Stimulated activated CD8-positive, alpha-beta memory T cell treated with anti-CD3 and anti-CD28 coated beads, Interleukin-4, amount 100 ng/mL, for 1 hour (primary cell): Measurements from ENCODE around the gene ARID4A.
"Not testable (repeated sequence)": the region's sequence is repeated elsewhere in the genome, so short reads cannot be mapped to it uniquely, and the experiment has no call there.

Source experiments
- DNase-seq, 2 donors: peaks; one replicate each; pipeline ENCODE4 v3.0.0-alpha.2; 2020; ENCODE audit warnings: low read depth in 2 of 2, low spot score in 1 of 2

Gene ARID4A, protein sequence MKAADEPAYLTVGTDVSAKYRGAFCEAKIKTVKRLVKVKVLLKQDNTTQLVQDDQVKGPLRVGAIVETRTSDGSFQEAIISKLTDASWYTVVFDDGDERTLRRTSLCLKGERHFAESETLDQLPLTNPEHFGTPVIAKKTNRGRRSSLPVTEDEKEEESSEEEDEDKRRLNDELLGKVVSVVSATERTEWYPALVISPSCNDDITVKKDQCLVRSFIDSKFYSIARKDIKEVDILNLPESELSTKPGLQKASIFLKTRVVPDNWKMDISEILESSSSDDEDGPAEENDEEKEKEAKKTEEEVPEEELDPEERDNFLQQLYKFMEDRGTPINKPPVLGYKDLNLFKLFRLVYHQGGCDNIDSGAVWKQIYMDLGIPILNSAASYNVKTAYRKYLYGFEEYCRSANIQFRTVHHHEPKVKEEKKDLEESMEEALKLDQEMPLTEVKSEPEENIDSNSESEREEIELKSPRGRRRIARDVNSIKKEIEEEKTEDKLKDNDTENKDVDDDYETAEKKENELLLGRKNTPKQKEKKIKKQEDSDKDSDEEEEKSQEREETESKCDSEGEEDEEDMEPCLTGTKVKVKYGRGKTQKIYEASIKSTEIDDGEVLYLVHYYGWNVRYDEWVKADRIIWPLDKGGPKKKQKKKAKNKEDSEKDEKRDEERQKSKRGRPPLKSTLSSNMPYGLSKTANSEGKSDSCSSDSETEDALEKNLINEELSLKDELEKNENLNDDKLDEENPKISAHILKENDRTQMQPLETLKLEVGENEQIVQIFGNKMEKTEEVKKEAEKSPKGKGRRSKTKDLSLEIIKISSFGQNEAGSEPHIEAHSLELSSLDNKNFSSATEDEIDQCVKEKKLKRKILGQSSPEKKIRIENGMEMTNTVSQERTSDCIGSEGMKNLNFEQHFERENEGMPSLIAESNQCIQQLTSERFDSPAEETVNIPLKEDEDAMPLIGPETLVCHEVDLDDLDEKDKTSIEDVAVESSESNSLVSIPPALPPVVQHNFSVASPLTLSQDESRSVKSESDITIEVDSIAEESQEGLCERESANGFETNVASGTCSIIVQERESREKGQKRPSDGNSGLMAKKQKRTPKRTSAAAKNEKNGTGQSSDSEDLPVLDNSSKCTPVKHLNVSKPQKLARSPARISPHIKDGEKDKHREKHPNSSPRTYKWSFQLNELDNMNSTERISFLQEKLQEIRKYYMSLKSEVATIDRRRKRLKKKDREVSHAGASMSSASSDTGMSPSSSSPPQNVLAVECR

DNA sequence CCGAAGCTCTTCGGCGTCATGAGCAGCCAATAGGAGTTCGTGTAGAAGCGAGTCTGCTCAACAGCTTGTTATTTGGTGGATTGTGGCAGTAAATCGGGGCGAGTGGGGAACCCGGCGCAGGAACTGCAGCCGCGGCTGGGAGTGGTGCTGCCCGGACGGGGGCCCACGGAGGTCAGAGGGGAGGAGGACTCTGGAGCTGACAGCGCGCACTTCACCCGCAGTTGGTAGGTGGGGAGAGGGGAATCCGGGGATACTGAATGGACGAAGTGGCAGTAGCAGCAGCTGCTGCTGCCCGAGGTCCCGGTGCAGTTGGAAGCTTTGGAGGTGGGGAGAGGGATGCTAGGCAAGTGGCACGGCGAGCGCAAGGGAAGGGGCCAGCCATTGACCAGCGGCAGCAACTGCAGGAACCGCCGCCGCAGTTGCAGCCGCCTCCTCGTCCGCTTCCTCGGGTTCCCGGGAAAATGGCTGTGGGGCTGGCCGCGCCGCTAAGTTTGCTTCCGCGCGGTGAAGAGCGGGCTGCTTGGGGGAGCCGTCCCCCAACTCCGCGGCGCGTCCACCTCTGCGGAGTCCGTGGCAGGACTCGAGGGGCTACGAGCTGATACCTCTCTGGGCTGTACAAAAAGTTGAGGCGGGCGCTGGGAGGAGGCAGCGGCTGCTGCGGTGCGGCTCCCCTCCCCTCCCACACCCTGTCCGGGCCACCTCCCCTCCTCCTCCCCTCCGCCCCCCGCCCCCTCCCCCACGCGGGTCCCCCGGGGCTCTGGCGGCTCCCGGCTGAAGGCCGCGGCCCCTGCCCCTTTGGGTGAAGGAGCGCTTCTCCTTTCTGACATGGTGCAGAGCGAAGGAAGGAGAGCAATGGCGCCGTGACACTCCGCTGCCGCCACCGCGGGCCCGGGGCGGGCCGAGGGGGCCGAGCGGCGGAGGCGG lies at the start of gene ARID4A:
Gene ARID4A (plus strand): TSS at position 79 of the 924 bp plus-strand sequence. CDS start 1,300 bp downstream, outside the sequence.
- DNase-seq, result peak; percentile 50 to 66

GRCh38 chr14:58249611-58250010 lies 48.7 kb upstream of the ARID4A start:
- DNase-seq, result no peak

- DNase-seq, result no peak
These were observed 40.2 kb upstream of the ARID4A start for GRCh38 chr14:58258156-58258555.

DNA sequence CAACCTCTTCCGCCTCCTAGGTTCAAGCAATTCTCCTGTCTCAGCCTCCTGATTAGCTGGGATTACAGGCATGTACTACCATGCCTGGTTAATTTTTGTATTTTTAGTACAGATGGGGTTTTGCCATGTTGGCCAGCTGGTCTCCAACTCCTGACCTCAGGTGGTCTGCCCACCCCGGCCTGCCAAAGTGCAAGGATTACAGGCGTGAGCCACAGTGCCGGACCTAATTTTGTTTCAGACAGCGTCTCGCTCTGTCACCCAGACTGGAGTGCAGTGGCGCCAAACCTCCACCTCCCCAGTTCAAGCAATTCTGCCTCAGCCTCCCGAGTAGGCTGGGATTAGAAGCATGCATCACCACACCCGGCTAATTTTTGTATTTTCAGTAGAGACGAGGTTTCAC lies 36.4 kb upstream of the ARID4A start:
- DNase-seq, result not testable (repeated sequence)

GRCh38 chr14:58265401-58265800 lies 33.0 kb upstream of the ARID4A start:
- no peak for DNase-seq

- no peak for DNase-seq
These were observed 27.7 kb upstream of the ARID4A start for GRCh38 chr14:58270628-58271027.

DNA sequence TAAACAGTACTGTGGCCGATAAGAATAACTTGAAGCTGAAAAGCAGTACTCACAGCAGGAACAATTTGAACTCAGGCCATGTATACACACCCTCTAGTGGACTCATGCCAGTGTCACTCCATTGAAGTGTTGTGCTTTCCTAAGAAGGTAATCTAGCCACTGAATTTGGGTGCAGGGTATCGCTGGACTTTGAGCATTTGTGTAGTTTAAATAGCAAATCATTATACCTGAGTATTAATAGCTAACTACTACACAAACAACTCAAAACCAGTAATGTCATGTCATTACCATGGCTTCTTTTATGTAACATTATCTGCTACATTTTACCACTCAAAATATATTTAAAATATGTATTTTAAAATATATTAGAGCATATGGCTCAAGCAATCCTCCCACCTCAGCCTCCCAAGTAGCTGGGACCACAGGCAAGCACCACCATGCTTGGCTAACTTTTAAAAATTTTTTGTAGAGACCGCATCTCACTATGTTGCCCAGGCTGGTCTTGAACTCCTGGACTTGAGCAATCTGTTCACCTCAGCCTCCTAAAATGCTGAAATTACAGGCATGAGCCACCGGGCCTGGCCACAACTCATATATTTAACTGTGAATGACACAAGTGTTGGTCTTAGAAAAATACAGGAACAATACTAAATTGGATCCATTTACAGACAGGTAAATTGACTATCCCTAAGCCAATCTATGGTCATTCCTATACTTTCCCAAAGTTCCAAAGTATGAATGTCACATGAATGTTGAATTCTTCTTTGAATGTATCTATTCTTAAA lies 25.6 kb upstream of the ARID4A start:
- no peak for DNase-seq

- DNase-seq, result no peak
These were observed 23.5 kb upstream of the ARID4A start for GRCh38 chr14:58274881-58275280.

DNA sequence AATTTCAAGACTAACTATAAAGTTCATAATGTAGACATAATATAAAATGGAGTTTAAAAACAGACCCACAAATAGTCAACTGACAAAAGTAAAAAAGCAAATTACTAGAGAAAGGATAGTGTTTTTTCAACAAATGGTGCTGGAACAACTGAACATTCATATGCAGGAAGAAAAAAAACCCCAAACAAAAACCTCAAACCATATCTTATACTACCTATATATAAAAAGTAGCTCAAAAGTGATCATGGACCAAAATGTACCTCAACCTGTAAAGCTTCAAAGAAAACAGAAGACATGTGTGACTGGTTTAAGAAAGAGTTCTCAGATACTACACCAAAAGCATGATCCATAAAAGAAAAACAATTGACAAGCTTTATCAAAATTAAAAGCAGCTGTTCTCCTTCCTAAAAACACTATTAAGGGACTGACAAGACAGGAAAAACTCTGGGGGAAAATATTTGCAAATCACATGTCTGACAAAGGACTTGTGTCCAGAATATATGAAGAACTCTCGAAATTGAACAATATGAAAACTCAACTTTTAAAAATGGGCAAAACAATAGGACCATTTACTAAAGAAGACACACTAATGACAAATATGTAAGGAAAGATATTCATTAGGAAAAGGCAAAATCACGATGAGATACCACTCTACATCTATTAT lies 22.7 kb upstream of the ARID4A start:
- no peak for DNase-seq

- no peak for DNase-seq
These were observed 22.1 kb upstream of the ARID4A start for GRCh38 chr14:58276208-58276607.

- no peak for DNase-seq
These were observed 20.2 kb upstream of the ARID4A start for GRCh38 chr14:58278177-58278576.

DNA sequence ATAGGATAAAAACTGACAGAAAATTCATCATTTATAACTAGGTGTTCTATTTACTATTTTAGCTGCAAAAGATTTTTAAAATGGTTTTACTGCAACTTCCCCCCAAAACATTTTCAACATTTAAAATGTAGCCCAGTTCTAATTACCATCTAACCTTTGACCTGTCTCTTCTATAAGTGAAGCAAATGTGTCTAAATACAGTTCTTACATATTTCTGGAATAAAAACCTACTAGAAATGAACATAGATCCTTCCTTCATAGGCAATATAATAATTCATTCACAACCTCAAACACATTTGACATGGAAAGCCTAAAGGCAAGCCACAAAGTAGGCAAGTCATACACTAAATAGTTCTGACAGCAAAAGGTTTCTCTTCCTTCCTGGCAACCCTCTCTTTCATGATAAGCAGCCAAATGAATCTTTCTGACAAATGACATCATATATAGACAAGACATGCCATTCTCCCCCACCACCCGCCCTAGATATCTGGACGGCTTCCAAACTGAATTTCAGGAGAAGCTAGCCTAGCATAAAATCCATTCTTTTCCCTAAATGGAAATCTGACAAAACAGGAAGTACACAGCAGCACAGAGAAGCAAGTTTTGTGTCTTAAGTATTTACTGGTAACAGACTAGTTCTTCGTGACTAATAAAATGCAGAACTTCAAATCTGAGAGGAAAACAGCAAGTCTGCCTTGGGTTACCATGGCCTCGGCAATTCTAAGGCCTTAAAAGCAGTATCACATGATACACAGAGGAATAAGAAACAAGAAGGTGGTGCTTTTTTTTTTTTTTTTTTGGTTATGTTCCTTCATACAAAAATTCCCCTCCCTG lies 17.2 kb upstream of the ARID4A start:
- no peak for DNase-seq

- DNase-seq, result no peak
These were observed 16.4 kb upstream of the ARID4A start for GRCh38 chr14:58281969-58282368.

DNA sequence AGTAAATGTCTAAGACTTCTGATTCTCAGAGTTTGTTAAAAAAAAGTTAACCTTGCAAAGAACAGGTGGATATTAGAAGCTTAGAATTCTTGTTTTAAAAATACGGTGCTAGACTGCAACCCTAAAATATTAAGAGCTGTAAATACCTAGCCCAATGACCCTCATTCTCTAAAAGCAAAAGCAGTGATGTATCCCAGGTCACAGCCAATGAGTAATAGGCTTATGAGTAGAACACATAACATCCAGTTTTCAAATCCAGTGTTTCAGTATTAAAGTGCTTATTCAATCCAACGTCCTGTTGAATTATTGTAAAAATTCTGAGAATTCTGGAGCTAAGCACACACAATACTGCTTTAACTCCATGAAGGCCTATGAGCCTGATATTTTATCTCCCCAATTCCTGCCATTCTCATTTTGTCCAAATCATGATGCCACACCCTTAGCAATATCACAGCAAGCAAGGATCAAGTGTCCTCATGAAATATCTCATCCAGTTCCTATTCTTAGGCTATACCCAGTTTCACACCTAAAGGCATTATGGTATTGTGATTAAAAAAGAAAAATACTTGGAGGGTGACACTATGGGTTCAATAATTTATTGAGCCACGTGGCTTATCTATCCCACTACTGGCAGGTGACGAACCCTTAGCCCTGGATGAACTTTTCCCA lies 15.3 kb upstream of the ARID4A start:
- no peak for DNase-seq

DNA sequence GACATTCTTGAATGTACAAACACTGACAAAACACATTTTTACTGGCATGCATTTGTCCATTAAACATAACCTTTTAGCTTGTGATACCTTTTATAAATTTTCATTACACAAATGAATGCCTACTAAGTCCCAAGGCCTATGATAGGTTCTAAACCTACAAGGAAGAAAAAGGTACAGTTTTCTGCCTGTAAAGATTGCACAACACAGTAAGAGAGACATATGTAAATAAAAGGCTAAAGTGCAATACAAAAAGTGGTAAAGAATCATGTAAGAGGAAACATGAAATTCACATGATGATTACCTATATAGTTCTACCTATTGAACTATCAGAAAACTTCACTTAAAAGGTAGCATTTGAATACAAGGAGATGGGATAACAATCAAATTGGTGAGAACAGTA lies 14.6 kb upstream of the ARID4A start:
- no peak for DNase-seq

GRCh38 chr14:58285132-58285531 lies 13.2 kb upstream of the ARID4A start:
- no peak for DNase-seq

- no peak for DNase-seq
These were observed 10.7 kb upstream of the ARID4A start for GRCh38 chr14:58287607-58288042.
